Measurements from ENCODE around the gene FAM47C.

GRCh38 chrX:36986231-36986630 is 21.9 kb upstream of the FAM47C start:
- TF ChIP-seq CTCF (conservative IDR thresholded peaks at IDR 0.05) = no peak
- TF ChIP-seq ZFX (IDR thresholded peaks at IDR 0.05) = no peak

Measured in C4-2B (cell line).